Heart left ventricle (tissue), 13 donors: Measurements from ENCODE around the gene LEP.

Source experiments
- POLR2A ChIP-seq, 2 donors: fragments of 450-650 bp; IDR thresholded peaks; one replicate each; pipeline ENCODE4 v1.6.1; 2017; ENCODE audit warnings: antibody characterized with exemption in 2 of 2, mild to moderate bottlenecking in 2 of 2, moderate library complexity in 2 of 2
- TF ChIP-seq, protein P1 (sequence below), 12 donors: fragments of 200-600 bp; sonication (generic) in 4 of 12; IDR thresholded peaks; one replicate each; pipeline versions ENCODE4 v1.5.0 to v1.8.0; 2018 to 2022; ENCODE audit warnings: antibody characterized with exemption in 12 of 12, mild to moderate bottlenecking in 5 of 12
- donor health status: ischemic (EF 13 %, LVEDD 7.1; RV severe dilation, severe dysfunction).
- donor health status: DM: no; HTN: yes; CAD: no.
- donor health status: DM: no; HTN: no; CAD: no.
- donor health status: ischemic (EF 25% LVEDD 6.9; RV normal size, moderate dysfunction).
- donor health status: ischemic (EF 25% LVEDD 5.7; RV mildly dilated, moderate dysfunction).
- donor health status: ischemic (EF 35%, LVEDD 5.7; RV mildly dilated, moderate dysfunction).
- donor health status: nonischemic (EF 11% LVEDD 7.7; RV severe dilation, severe dysfunction).
- donor health status: DM: yes; HTN: yes; CAD: no.
- donor health status: PGD.
- donor health status: ischemic (EF 29% LVEDD 5.4; RV normal size, mild dysfunction).
- donor health status: nonischemic (EF 23%, LVEDD 6.1; RV moderate dilation, normal function).

DNA sequence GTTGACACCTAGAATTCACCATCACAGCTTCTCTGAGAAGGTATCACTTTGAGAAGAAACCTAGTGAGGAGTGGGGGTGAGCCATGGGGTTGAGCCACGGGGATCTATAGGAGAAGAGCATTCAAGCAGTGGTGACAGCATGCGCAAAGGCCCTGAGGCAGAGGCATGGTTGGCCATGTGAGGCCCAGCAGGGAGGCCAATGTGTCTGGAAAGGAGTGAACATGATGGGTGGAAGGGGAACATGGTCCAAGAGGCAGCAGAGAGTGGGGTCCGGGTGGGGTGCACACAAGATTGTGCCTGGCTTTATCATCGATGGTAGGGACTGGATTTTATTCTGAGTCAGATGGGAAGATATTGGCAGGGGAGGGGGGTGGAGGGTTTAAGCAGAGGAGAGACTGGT is 36.0 kb upstream of the LEP start:
- TF ChIP-seq, protein P1, sequence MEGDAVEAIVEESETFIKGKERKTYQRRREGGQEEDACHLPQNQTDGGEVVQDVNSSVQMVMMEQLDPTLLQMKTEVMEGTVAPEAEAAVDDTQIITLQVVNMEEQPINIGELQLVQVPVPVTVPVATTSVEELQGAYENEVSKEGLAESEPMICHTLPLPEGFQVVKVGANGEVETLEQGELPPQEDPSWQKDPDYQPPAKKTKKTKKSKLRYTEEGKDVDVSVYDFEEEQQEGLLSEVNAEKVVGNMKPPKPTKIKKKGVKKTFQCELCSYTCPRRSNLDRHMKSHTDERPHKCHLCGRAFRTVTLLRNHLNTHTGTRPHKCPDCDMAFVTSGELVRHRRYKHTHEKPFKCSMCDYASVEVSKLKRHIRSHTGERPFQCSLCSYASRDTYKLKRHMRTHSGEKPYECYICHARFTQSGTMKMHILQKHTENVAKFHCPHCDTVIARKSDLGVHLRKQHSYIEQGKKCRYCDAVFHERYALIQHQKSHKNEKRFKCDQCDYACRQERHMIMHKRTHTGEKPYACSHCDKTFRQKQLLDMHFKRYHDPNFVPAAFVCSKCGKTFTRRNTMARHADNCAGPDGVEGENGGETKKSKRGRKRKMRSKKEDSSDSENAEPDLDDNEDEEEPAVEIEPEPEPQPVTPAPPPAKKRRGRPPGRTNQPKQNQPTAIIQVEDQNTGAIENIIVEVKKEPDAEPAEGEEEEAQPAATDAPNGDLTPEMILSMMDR (IDR thresholded peaks at IDR 0.05): no peak
- no peak for TF ChIP-seq POLR2A (IDR thresholded peaks at IDR 0.05)
